Vagina (tissue), 2 donors: Measurements from ENCODE around the gene DENND2A. TPM values are rescaled to one million over a fixed set of nuclear protein-coding genes. Genes with fewer than 3 reads are reported as not detected.

Experiments
- DNase-seq, 2 donors: peaks; one replicate each; pipeline ENCODE4 v3.0.0-alpha.2; 2017; ENCODE audit errors: extremely low spot score in 2 of 2
- H3K27ac ChIP-seq: fragments of 200-600 bp; sonication (generic); one replicate; pipeline ENCODE4 v1.5.1; 2019
- H3K27me3 ChIP-seq: fragments of 200-600 bp; sonication (generic); one replicate; pipeline ENCODE4 v1.5.1; 2019
- H3K36me3 ChIP-seq, 2 donors: fragments of 200-600 bp; sonication (generic); one replicate each; pipeline ENCODE4 v1.5.1; 2017 to 2019
- H3K4me1 ChIP-seq: fragments of 200-600 bp; sonication (generic); one replicate; pipeline ENCODE4 v1.5.1; 2019
- H3K4me3 ChIP-seq, 2 donors: fragments of 200-600 bp; sonication (generic); 1 replicate in 1 of 2; 2 replicates in 1 of 2; pipeline ENCODE4 v1.5.1; 2016 to 2019
- H3K9me3 ChIP-seq: fragments of 200-600 bp; sonication (generic); one replicate; pipeline ENCODE4 v1.5.1; 2019
- POLR2A ChIP-seq, 2 donors: fragments of 450-650 bp; IDR thresholded peaks; one replicate each; pipeline ENCODE4 v1.6.1; 2017; ENCODE audit warnings: antibody characterized with exemption in 2 of 2, mild to moderate bottlenecking in 2 of 2, moderate library complexity in 2 of 2
- POLR2AphosphoS5 ChIP-seq, 2 donors: sonication (generic); formaldehyde crosslinking; IDR thresholded peaks; one replicate each; pipeline ENCODE4 v1.9.0; 2017; ENCODE audit warnings: antibody characterized with exemption in 2 of 2, mild to moderate bottlenecking in 2 of 2, low read depth in 1 of 2; ENCODE audit not compliant: insufficient read depth in 1 of 2
- intact Hi-C: fragments of 100-400 bp; cut with DNase I; formaldehyde crosslinking; loops from one replicate; pipeline ENCODE4 v1.15.1; 2023
- total RNA-seq: library from RNA; depleted of rRNA; stranded (reverse); fragments of >200 nt; gene quantifications from one replicate; pipeline ENCODE4 v1.2.3, GENCODE V29; 2016
- TF ChIP-seq, protein P1 (sequence below), 3 experiments: fragments of 450-650 bp in 2 of 3; fragments of 200-600 bp in 1 of 3; sonication (generic) in 1 of 3; IDR thresholded peaks; one replicate each; pipeline ENCODE4 v1.5.1; 2017 to 2019; ENCODE audit warnings: antibody characterized with exemption in 3 of 3, mild to moderate bottlenecking in 2 of 3, moderate library complexity in 2 of 3

The DENND2A gene
- total RNA-seq, 1 donor from 2014 or later, result 17.4 TPM

GRCh38 chr7:140675726-140676125 lies 35.1 kb upstream of the DENND2A start:
- Histone ChIP-seq H3K4me1 (peaks cover 33% of the 10 kb centered on the region), H3K36me3 (peaks cover 0 to 2% of the 10 kb centered on the region in 2 donors), H3K4me3 (no peak overlapping the region), H3K27me3 (no peaks in the 10 kb centered on the region), H3K9me3 (no peaks in the 10 kb centered on the region), H3K27ac (no peak overlapping the region)
- TF ChIP-seq, protein P1, sequence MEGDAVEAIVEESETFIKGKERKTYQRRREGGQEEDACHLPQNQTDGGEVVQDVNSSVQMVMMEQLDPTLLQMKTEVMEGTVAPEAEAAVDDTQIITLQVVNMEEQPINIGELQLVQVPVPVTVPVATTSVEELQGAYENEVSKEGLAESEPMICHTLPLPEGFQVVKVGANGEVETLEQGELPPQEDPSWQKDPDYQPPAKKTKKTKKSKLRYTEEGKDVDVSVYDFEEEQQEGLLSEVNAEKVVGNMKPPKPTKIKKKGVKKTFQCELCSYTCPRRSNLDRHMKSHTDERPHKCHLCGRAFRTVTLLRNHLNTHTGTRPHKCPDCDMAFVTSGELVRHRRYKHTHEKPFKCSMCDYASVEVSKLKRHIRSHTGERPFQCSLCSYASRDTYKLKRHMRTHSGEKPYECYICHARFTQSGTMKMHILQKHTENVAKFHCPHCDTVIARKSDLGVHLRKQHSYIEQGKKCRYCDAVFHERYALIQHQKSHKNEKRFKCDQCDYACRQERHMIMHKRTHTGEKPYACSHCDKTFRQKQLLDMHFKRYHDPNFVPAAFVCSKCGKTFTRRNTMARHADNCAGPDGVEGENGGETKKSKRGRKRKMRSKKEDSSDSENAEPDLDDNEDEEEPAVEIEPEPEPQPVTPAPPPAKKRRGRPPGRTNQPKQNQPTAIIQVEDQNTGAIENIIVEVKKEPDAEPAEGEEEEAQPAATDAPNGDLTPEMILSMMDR (IDR thresholded peaks at IDR 0.05), result no peak
- TF ChIP-seq POLR2AphosphoS5 (IDR thresholded peaks at IDR 0.05; ENCODE audit: insufficient read depth in 1 of 2, low read depth in 1 of 2) (no peak), POLR2A (IDR thresholded peaks at IDR 0.05) (no peak)
- no peak for DNase-seq
- intact Hi-C loops, result no loop called here

DNA sequence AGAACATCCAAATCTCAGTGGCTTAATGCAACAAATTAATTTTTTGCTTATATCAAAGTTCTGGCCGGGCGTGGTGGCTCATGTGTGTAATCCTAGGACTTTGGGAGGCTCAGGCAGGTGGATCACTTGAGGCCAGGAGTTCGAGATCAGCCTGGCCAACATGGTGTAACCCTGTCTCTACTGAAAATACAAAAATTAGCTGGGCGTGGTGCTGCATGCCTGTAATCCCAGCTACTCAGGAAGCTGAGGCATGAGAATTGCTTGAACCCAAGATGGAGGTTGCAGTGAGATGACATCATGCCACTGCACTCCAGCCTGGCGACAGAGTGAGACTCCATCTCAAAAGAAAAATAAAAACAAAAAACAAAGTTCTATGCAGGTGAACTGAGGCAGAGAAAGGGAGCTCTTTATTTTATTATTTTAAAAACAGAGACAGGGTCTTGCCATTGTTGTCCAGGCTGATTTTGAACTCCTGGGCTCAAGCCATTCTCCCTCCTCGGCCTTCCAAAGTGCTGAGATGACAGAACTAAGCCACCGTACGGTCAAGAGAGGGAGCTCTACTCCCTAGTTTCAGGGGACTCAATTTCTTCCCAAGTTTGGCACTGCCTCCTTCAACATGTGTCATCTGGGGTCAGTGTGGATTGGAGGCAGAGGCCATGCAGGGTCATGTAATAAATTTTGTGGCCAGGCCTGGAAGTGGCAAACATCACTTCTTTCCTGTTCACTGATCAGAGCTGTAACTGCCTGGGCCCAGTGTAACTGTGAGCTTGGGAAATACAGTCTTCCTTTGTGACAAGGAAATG lies 34.5 kb upstream of the DENND2A start:
- H3K4me3 ChIP-seq, result no peak overlapping the region
- DNase-seq, result no peak
- peaks cover 33% of the 10 kb centered on the region for H3K4me1 ChIP-seq
- no peak overlapping the region for H3K27ac ChIP-seq
- TF ChIP-seq POLR2AphosphoS5 (IDR thresholded peaks at IDR 0.05; ENCODE audit: insufficient read depth in 1 of 2, low read depth in 1 of 2) (no peak), POLR2A (IDR thresholded peaks at IDR 0.05) (no peak)
- TF ChIP-seq, protein P1 (IDR thresholded peaks at IDR 0.05), result no peak
- H3K27me3 ChIP-seq, result no peaks in the 10 kb centered on the region
- intact Hi-C loops, result no loop called here
- H3K36me3 ChIP-seq, result no peaks in the 10 kb centered on the region
- no peaks in the 10 kb centered on the region for H3K9me3 ChIP-seq

DNA sequence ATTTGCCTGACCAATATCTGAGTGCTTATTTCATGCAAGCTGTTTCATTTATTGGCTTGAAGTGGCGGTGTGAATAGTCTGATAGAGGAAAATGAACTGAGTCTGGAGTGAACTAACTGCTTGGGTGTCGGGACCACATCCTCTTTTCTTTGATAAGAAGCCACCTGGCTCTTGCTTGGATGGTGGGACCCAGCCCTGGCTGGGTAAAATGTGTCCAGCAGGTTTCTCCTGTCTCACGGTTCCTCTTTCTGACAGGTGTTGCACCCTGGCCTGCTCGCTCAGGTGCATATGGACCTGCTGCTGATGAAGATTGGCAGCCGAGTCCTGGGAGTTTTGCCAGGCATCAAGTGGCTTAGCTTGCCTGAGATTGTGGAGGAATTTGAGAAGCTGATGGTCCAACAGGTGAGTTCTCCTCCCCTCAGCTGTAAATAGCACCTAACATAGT lies 33.8 kb upstream of the DENND2A start:
- Histone ChIP-seq H3K4me3 (peak overlapping the region in 1 of 2 donors; percentile 81), H3K36me3 (no peaks in the 10 kb centered on the region), H3K9me3 (no peaks in the 10 kb centered on the region), H3K4me1 (peaks cover 33% of the 10 kb centered on the region), H3K27me3 (no peaks in the 10 kb centered on the region), H3K27ac (peak overlapping the region; percentile 93)
- TF ChIP-seq POLR2A (IDR thresholded peaks at IDR 0.05) (no peak), POLR2AphosphoS5 (IDR thresholded peaks at IDR 0.05; ENCODE audit: insufficient read depth in 1 of 2, low read depth in 1 of 2) (no peak)
- TF ChIP-seq, protein P1 (IDR thresholded peaks at IDR 0.05), result no peak
- no peak for DNase-seq
- intact Hi-C loops, result no loop called here

DNA sequence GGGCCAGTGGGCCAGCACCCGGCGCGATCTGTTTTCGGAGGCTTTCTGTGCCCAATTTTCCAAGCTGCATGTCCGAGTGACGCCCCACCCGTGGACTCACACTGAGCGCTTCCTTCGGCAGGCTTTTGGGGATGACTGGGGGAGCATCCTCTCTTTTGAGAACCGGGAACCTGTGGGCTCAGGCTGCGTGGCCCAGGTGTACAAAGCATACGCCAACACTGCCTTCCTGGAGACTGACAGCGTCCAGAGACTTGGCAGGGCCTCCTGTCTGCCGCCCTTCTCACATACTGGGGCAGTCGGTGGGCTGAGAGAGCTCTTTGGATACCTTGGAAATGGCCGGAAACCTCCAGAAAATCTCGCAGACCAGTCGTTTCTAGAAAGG lies 33.2 kb upstream of the DENND2A start:
- H3K9me3 ChIP-seq, result no peaks in the 10 kb centered on the region
- intact Hi-C loops, result no loop called here

More for the DNA sequence above, 33.2 kb upstream of the DENND2A start:
- DNase-seq, result no peak
- peak overlapping the region; percentile 93 for H3K27ac ChIP-seq
- peaks cover 33% of the 10 kb centered on the region for H3K4me1 ChIP-seq
- H3K4me3 ChIP-seq, result peak overlapping the region; percentile 81 to 97
- TF ChIP-seq POLR2A (IDR thresholded peaks at IDR 0.05), result no peak
- TF ChIP-seq, protein P1 (IDR thresholded peaks at IDR 0.05), result no peak
- TF ChIP-seq POLR2AphosphoS5 (IDR thresholded peaks at IDR 0.05; ENCODE audit: insufficient read depth in 1 of 2, low read depth in 1 of 2), result no peak
- no peaks in the 10 kb centered on the region for H3K27me3 ChIP-seq
- no peaks in the 10 kb centered on the region for H3K36me3 ChIP-seq
